ENCODE measurements around the gene MCMBP.

MCMBP gene

GRCh38 chr10:119834188-119834587 is 38.5 kb downstream of the MCMBP start:
- H2BK5ac ChIP-seq (ENCODE audit: low read length), result no peak overlapping the region
- no peak overlapping the region for H3K27ac ChIP-seq (ENCODE audit: low read depth, low read length)
- H3K79me2 ChIP-seq (ENCODE audit: control insufficient read depth, insufficient read depth, low read length), result no peaks in the 10 kb centered on the region
- H2BK15ac ChIP-seq (replicated peaks; ENCODE audit: low read depth), result no peak overlapping the region
- no peaks in the 10 kb centered on the region for H3K79me1 ChIP-seq (ENCODE audit: low read length)
- no peak overlapping the region for H3K23ac ChIP-seq (ENCODE audit: low read length)
- no CpG with 5 or more reads among the region's 4 CpGs for WGBS (ENCODE audit: extremely low coverage, insufficient coverage, low lambda C conversion rate)
- H3K4me3 ChIP-seq (ENCODE audit: low read length), result no peak overlapping the region
- no peak overlapping the region for H4K8ac ChIP-seq (ENCODE audit: low read depth, low read length)
- H3K56ac ChIP-seq (ENCODE audit: low read length), result no peak overlapping the region
- H3K9ac ChIP-seq (ENCODE audit: low read length), result no peak overlapping the region
- H3K27me3 ChIP-seq (ENCODE audit: insufficient read depth, low read length, poor library complexity), result no peaks in the 10 kb centered on the region
- no peak overlapping the region for H4K5ac ChIP-seq (ENCODE audit: low read length)
- H2BK120ac ChIP-seq (ENCODE audit: low read depth, low read length), result no peak overlapping the region
- no peak for DNase-seq
- H3K36me3 ChIP-seq (ENCODE audit: control insufficient read depth, insufficient read depth, low read length), result peaks cover 4% of the 10 kb centered on the region
- no peaks in the 10 kb centered on the region for H3K4me1 ChIP-seq (ENCODE audit: control insufficient read depth, low read depth, low read length)
- H3K4me2 ChIP-seq (ENCODE audit: low read length), result no peak overlapping the region
- no peak overlapping the region for H3K18ac ChIP-seq (ENCODE audit: low read length)
- no peak overlapping the region for H2AK5ac ChIP-seq (ENCODE audit: low read length)
- H3K4ac ChIP-seq (ENCODE audit: low read depth, low read length), result no peak overlapping the region

- Histone ChIP-seq H3K23ac (ENCODE audit: low read length) (no peak overlapping the region), H3K18ac (ENCODE audit: low read length) (no peak overlapping the region), H2AK5ac (ENCODE audit: low read length) (no peak overlapping the region), H2BK15ac (replicated peaks; ENCODE audit: low read depth) (no peak overlapping the region), H3K36me3 (ENCODE audit: control insufficient read depth, insufficient read depth, low read length) (peaks cover 6% of the 10 kb centered on the region), H3K4ac (ENCODE audit: low read depth, low read length) (no peak overlapping the region), H4K5ac (ENCODE audit: low read length) (no peak overlapping the region), H3K79me2 (ENCODE audit: control insufficient read depth, insufficient read depth, low read length) (no peaks in the 10 kb centered on the region), H4K8ac (ENCODE audit: low read depth, low read length) (no peak overlapping the region), H3K4me3 (ENCODE audit: low read length) (no peak overlapping the region), H3K79me1 (ENCODE audit: low read length) (no peaks in the 10 kb centered on the region), H3K4me1 (ENCODE audit: control insufficient read depth, low read depth, low read length) (no peaks in the 10 kb centered on the region), H3K9ac (ENCODE audit: low read length) (no peak overlapping the region), H2BK120ac (ENCODE audit: low read depth, low read length) (no peak overlapping the region), H3K56ac (ENCODE audit: low read length) (no peak overlapping the region), H3K27ac (ENCODE audit: low read depth, low read length) (no peak overlapping the region), H3K27me3 (ENCODE audit: insufficient read depth, low read length, poor library complexity) (no peaks in the 10 kb centered on the region), H2BK5ac (ENCODE audit: low read length) (no peak overlapping the region), H3K4me2 (ENCODE audit: low read length) (no peak overlapping the region)
- WGBS (ENCODE audit: extremely low coverage, insufficient coverage, low lambda C conversion rate), result no CpG with 5 or more reads among the region's 2 CpGs
- no peak for DNase-seq
Observed at GRCh38 chr10:119832951-119833350, 39.7 kb downstream of the MCMBP start.

GRCh38 chr10:119831656-119832055 is 41.0 kb downstream of the MCMBP start:
- peaks cover 6% of the 10 kb centered on the region for H3K36me3 ChIP-seq (ENCODE audit: control insufficient read depth, insufficient read depth, low read length)
- WGBS (ENCODE audit: extremely low coverage, insufficient coverage, low lambda C conversion rate), result no CpG with 5 or more reads among the region's 11 CpGs
- H3K4me2 ChIP-seq (ENCODE audit: low read length), result no peak overlapping the region

GRCh38 chr10:119830851-119831250 is 41.8 kb downstream of the MCMBP start:
- H2BK15ac ChIP-seq (replicated peaks; ENCODE audit: low read depth), result no peak overlapping the region
- H3K18ac ChIP-seq (ENCODE audit: low read length), result no peak overlapping the region
- H3K4me2 ChIP-seq (ENCODE audit: low read length), result no peak overlapping the region
- no CpG with 5 or more reads among the region's 4 CpGs for WGBS (ENCODE audit: extremely low coverage, insufficient coverage, low lambda C conversion rate)
- no peaks in the 10 kb centered on the region for H3K27me3 ChIP-seq (ENCODE audit: insufficient read depth, low read length, poor library complexity)
- H4K8ac ChIP-seq (ENCODE audit: low read depth, low read length), result no peak overlapping the region
- DNase-seq, result no peak
- no peak overlapping the region for H3K27ac ChIP-seq (ENCODE audit: low read depth, low read length)
- no peaks in the 10 kb centered on the region for H3K4me1 ChIP-seq (ENCODE audit: control insufficient read depth, low read depth, low read length)
- peaks cover 6% of the 10 kb centered on the region for H3K36me3 ChIP-seq (ENCODE audit: control insufficient read depth, insufficient read depth, low read length)
- H2BK120ac ChIP-seq (ENCODE audit: low read depth, low read length), result no peak overlapping the region
- no peak overlapping the region for H3K56ac ChIP-seq (ENCODE audit: low read length)
- no peaks in the 10 kb centered on the region for H3K79me2 ChIP-seq (ENCODE audit: control insufficient read depth, insufficient read depth, low read length)
- no peak overlapping the region for H3K4me3 ChIP-seq (ENCODE audit: low read length)
- H2AK5ac ChIP-seq (ENCODE audit: low read length), result no peak overlapping the region
- no peak overlapping the region for H3K4ac ChIP-seq (ENCODE audit: low read depth, low read length)
- H2BK5ac ChIP-seq (ENCODE audit: low read length), result no peak overlapping the region
- H3K23ac ChIP-seq (ENCODE audit: low read length), result no peak overlapping the region
- H3K79me1 ChIP-seq (ENCODE audit: low read length), result no peaks in the 10 kb centered on the region
- no peak overlapping the region for H3K9ac ChIP-seq (ENCODE audit: low read length)
- no peak overlapping the region for H4K5ac ChIP-seq (ENCODE audit: low read length)

More at GRCh38 chr10:119831656-119832055, 41.0 kb downstream of the MCMBP start:
- no peak overlapping the region for H3K18ac ChIP-seq (ENCODE audit: low read length)
- no peak overlapping the region for H2BK120ac ChIP-seq (ENCODE audit: low read depth, low read length)
- H3K4me1 ChIP-seq (ENCODE audit: control insufficient read depth, low read depth, low read length), result no peaks in the 10 kb centered on the region
- no peaks in the 10 kb centered on the region for H3K27me3 ChIP-seq (ENCODE audit: insufficient read depth, low read length, poor library complexity)
- no peak for DNase-seq
- H3K4me3 ChIP-seq (ENCODE audit: low read length), result no peak overlapping the region
- H2BK15ac ChIP-seq (replicated peaks; ENCODE audit: low read depth), result no peak overlapping the region
- H3K79me2 ChIP-seq (ENCODE audit: control insufficient read depth, insufficient read depth, low read length), result no peaks in the 10 kb centered on the region
- no peak overlapping the region for H2BK5ac ChIP-seq (ENCODE audit: low read length)
- no peak overlapping the region for H3K23ac ChIP-seq (ENCODE audit: low read length)
- H2AK5ac ChIP-seq (ENCODE audit: low read length), result no peak overlapping the region
- H3K56ac ChIP-seq (ENCODE audit: low read length), result no peak overlapping the region
- H4K8ac ChIP-seq (ENCODE audit: low read depth, low read length), result no peak overlapping the region
- no peak overlapping the region for H3K4ac ChIP-seq (ENCODE audit: low read depth, low read length)
- no peaks in the 10 kb centered on the region for H3K79me1 ChIP-seq (ENCODE audit: low read length)
- H3K27ac ChIP-seq (ENCODE audit: low read depth, low read length), result no peak overlapping the region
- no peak overlapping the region for H4K5ac ChIP-seq (ENCODE audit: low read length)
- no peak overlapping the region for H3K9ac ChIP-seq (ENCODE audit: low read length)

- Histone ChIP-seq H3K4me1 (ENCODE audit: control insufficient read depth, low read depth, low read length) (no peaks in the 10 kb centered on the region), H3K4ac (ENCODE audit: low read depth, low read length) (no peak overlapping the region), H3K4me2 (ENCODE audit: low read length) (no peak overlapping the region), H2AK5ac (ENCODE audit: low read length) (no peak overlapping the region), H3K27me3 (ENCODE audit: insufficient read depth, low read length, poor library complexity) (no peaks in the 10 kb centered on the region), H2BK120ac (ENCODE audit: low read depth, low read length) (no peak overlapping the region), H3K56ac (ENCODE audit: low read length) (no peak overlapping the region), H4K8ac (ENCODE audit: low read depth, low read length) (no peak overlapping the region), H2BK15ac (replicated peaks; ENCODE audit: low read depth) (no peak overlapping the region), H3K9ac (ENCODE audit: low read length) (no peak overlapping the region), H2BK5ac (ENCODE audit: low read length) (no peak overlapping the region), H4K5ac (ENCODE audit: low read length) (no peak overlapping the region), H3K23ac (ENCODE audit: low read length) (no peak overlapping the region), H3K4me3 (ENCODE audit: low read length) (no peak overlapping the region), H3K18ac (ENCODE audit: low read length) (no peak overlapping the region), H3K36me3 (ENCODE audit: control insufficient read depth, insufficient read depth, low read length) (peaks cover 6% of the 10 kb centered on the region), H3K27ac (ENCODE audit: low read depth, low read length) (no peak overlapping the region), H3K79me2 (ENCODE audit: control insufficient read depth, insufficient read depth, low read length) (no peaks in the 10 kb centered on the region), H3K79me1 (ENCODE audit: low read length) (no peaks in the 10 kb centered on the region)
- DNase-seq, result peak; percentile 39
- no CpG with 5 or more reads among the region's 7 CpGs for WGBS (ENCODE audit: extremely low coverage, insufficient coverage, low lambda C conversion rate)
Observed at GRCh38 chr10:119829429-119829828, 43.2 kb downstream of the MCMBP start.

GRCh38 chr10:119827430-119827829 is 45.2 kb downstream of the MCMBP start:
- H3K27me3 ChIP-seq (ENCODE audit: insufficient read depth, low read length, poor library complexity), result no peaks in the 10 kb centered on the region
- H2BK15ac ChIP-seq (replicated peaks; ENCODE audit: low read depth), result no peak overlapping the region
- H3K56ac ChIP-seq (ENCODE audit: low read length), result no peak overlapping the region
- no peak overlapping the region for H3K4ac ChIP-seq (ENCODE audit: low read depth, low read length)
- H3K79me1 ChIP-seq (ENCODE audit: low read length), result no peaks in the 10 kb centered on the region
- no peak overlapping the region for H4K5ac ChIP-seq (ENCODE audit: low read length)
- no peaks in the 10 kb centered on the region for H3K4me1 ChIP-seq (ENCODE audit: control insufficient read depth, low read depth, low read length)
- H2AK5ac ChIP-seq (ENCODE audit: low read length), result no peak overlapping the region
- H3K4me3 ChIP-seq (ENCODE audit: low read length), result no peak overlapping the region
- H3K18ac ChIP-seq (ENCODE audit: low read length), result no peak overlapping the region
- H3K27ac ChIP-seq (ENCODE audit: low read depth, low read length), result no peak overlapping the region
- H3K79me2 ChIP-seq (ENCODE audit: control insufficient read depth, insufficient read depth, low read length), result no peaks in the 10 kb centered on the region
- DNase-seq, result no peak
- H2BK5ac ChIP-seq (ENCODE audit: low read length), result no peak overlapping the region
- no peak overlapping the region for H4K8ac ChIP-seq (ENCODE audit: low read depth, low read length)
- WGBS (ENCODE audit: extremely low coverage, insufficient coverage, low lambda C conversion rate), result no CpG with 5 or more reads among the region's 4 CpGs
- no peak overlapping the region for H3K9ac ChIP-seq (ENCODE audit: low read length)
- H3K23ac ChIP-seq (ENCODE audit: low read length), result no peak overlapping the region
- no peak overlapping the region for H3K4me2 ChIP-seq (ENCODE audit: low read length)
- H2BK120ac ChIP-seq (ENCODE audit: low read depth, low read length), result no peak overlapping the region
- peaks cover 4% of the 10 kb centered on the region for H3K36me3 ChIP-seq (ENCODE audit: control insufficient read depth, insufficient read depth, low read length)
